ENCODE measurements around the gene ABCC3. TPM values are rescaled to one million over a fixed set of nuclear protein-coding genes. Genes with fewer than 3 reads are reported as not detected.

Gene ABCC3
- total and polyA plus RNA-seq, 9 of the 15 experiments (the other 6 are each of a cell fraction or from before 2014, with no cell fraction given): 0.03 to 1.6 (median 0.42) TPM; not detected in 5

DNA sequence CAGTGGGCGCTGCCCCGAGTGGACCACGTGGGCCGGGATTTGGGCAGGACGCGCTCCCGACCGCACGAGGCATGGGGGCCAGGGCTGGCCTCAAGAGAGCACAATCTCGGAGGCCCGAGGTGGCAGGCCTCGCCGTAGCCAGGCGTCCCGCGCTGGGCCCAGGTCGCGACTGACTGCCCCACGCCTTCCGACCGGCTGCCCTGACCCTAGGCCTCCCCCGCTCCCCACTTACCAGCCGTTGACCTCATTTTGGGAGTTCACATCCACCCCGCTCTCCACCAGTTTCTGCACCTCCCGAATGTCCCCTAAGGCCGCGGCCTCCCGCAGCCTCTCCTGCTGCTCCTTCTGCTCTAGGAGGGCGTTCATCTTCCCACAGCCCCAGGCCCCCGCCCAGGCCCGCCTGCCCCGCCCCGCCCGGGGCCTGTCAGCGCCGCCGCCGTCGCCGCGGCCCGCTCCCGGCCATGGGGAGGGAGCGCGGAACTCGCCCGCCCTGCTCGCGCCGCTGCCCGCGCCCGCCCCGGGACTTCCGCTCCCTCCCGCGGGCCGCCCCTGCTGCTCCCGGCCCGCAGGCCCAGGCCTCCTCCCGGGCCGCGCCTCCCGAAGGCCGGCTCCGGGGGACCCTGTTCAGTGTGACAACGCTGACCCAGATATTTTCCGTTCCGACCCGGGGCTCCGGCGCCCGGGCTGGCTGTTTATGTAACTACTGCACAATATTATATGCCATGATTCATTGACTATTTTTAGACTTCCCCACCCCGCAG, 72.8 kb downstream of the ABCC3 start, which contains the start of gene ANKRD40 (continued):
- TF ChIP-seq, protein P1, sequence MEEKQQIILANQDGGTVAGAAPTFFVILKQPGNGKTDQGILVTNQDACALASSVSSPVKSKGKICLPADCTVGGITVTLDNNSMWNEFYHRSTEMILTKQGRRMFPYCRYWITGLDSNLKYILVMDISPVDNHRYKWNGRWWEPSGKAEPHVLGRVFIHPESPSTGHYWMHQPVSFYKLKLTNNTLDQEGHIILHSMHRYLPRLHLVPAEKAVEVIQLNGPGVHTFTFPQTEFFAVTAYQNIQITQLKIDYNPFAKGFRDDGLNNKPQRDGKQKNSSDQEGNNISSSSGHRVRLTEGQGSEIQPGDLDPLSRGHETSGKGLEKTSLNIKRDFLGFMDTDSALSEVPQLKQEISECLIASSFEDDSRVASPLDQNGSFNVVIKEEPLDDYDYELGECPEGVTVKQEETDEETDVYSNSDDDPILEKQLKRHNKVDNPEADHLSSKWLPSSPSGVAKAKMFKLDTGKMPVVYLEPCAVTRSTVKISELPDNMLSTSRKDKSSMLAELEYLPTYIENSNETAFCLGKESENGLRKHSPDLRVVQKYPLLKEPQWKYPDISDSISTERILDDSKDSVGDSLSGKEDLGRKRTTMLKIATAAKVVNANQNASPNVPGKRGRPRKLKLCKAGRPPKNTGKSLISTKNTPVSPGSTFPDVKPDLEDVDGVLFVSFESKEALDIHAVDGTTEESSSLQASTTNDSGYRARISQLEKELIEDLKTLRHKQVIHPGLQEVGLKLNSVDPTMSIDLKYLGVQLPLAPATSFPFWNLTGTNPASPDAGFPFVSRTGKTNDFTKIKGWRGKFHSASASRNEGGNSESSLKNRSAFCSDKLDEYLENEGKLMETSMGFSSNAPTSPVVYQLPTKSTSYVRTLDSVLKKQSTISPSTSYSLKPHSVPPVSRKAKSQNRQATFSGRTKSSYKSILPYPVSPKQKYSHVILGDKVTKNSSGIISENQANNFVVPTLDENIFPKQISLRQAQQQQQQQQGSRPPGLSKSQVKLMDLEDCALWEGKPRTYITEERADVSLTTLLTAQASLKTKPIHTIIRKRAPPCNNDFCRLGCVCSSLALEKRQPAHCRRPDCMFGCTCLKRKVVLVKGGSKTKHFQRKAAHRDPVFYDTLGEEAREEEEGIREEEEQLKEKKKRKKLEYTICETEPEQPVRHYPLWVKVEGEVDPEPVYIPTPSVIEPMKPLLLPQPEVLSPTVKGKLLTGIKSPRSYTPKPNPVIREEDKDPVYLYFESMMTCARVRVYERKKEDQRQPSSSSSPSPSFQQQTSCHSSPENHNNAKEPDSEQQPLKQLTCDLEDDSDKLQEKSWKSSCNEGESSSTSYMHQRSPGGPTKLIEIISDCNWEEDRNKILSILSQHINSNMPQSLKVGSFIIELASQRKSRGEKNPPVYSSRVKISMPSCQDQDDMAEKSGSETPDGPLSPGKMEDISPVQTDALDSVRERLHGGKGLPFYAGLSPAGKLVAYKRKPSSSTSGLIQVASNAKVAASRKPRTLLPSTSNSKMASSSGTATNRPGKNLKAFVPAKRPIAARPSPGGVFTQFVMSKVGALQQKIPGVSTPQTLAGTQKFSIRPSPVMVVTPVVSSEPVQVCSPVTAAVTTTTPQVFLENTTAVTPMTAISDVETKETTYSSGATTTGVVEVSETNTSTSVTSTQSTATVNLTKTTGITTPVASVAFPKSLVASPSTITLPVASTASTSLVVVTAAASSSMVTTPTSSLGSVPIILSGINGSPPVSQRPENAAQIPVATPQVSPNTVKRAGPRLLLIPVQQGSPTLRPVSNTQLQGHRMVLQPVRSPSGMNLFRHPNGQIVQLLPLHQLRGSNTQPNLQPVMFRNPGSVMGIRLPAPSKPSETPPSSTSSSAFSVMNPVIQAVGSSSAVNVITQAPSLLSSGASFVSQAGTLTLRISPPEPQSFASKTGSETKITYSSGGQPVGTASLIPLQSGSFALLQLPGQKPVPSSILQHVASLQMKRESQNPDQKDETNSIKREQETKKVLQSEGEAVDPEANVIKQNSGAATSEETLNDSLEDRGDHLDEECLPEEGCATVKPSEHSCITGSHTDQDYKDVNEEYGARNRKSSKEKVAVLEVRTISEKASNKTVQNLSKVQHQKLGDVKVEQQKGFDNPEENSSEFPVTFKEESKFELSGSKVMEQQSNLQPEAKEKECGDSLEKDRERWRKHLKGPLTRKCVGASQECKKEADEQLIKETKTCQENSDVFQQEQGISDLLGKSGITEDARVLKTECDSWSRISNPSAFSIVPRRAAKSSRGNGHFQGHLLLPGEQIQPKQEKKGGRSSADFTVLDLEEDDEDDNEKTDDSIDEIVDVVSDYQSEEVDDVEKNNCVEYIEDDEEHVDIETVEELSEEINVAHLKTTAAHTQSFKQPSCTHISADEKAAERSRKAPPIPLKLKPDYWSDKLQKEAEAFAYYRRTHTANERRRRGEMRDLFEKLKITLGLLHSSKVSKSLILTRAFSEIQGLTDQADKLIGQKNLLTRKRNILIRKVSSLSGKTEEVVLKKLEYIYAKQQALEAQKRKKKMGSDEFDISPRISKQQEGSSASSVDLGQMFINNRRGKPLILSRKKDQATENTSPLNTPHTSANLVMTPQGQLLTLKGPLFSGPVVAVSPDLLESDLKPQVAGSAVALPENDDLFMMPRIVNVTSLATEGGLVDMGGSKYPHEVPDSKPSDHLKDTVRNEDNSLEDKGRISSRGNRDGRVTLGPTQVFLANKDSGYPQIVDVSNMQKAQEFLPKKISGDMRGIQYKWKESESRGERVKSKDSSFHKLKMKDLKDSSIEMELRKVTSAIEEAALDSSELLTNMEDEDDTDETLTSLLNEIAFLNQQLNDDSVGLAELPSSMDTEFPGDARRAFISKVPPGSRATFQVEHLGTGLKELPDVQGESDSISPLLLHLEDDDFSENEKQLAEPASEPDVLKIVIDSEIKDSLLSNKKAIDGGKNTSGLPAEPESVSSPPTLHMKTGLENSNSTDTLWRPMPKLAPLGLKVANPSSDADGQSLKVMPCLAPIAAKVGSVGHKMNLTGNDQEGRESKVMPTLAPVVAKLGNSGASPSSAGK (IDR thresholded peaks at IDR 0.05): peak; percentile 86
- TF ChIP-seq SMARCA5 (IDR thresholded peaks at IDR 0.05): no peak
- no peak for TF ChIP-seq ZNF76 (CRISPR knock-in tag; IDR thresholded peaks at IDR 0.05; ENCODE audit: borderline replicate concordance)
- TF ChIP-seq, protein P2, sequence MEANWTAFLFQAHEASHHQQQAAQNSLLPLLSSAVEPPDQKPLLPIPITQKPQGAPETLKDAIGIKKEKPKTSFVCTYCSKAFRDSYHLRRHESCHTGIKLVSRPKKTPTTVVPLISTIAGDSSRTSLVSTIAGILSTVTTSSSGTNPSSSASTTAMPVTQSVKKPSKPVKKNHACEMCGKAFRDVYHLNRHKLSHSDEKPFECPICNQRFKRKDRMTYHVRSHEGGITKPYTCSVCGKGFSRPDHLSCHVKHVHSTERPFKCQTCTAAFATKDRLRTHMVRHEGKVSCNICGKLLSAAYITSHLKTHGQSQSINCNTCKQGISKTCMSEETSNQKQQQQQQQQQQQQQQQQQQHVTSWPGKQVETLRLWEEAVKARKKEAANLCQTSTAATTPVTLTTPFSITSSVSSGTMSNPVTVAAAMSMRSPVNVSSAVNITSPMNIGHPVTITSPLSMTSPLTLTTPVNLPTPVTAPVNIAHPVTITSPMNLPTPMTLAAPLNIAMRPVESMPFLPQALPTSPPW (CRISPR knock-in tag; IDR thresholded peaks at IDR 0.05): peak; percentile 94
- TF ChIP-seq ZFP1 (CRISPR knock-in tag; IDR thresholded peaks at IDR 0.05): no peak
- peak; percentile 91 for TF ChIP-seq OTX1 (CRISPR knock-in tag; IDR thresholded peaks at IDR 0.05)
- no peak for TF ChIP-seq SMC3 (conservative IDR thresholded peaks at IDR 0.05; ENCODE audit: insufficient read depth, low read depth, low read length)
- no peak for TF ChIP-seq HEY1 (CRISPR knock-in tag; IDR thresholded peaks at IDR 0.05; ENCODE audit: borderline replicate concordance)
- peak; percentile 45; the same call in 1 of the 2 replicates for TF ChIP-seq HDAC8 (tag; IDR thresholded peaks at IDR 0.05)
- no peak for TF ChIP-seq MCM2 (IDR thresholded peaks at IDR 0.05; ENCODE audit: low read depth)
- TF ChIP-seq TARDBP (IDR thresholded peaks at IDR 0.05): peak; percentile 33; the same call in 1 of the 2 replicates
- TF ChIP-seq JUN (IDR thresholded peaks at IDR 0.05; ENCODE audit: borderline replicate concordance, low read depth, low read length): peak; percentile 90
- peak; percentile 94; the same call in 1 of the 2 replicates for TF ChIP-seq JUN (CRISPR knock-in tag; IDR thresholded peaks at IDR 0.05; ENCODE audit: borderline replicate concordance)
- TF ChIP-seq SAP30 (IDR thresholded peaks at IDR 0.05; ENCODE audit: borderline replicate concordance, insufficient read depth, low read depth, low read length, poor library complexity, severe bottlenecking): peak; percentile 49
- TF ChIP-seq STAG1 (CRISPR knock-in tag; IDR thresholded peaks at IDR 0.05; ENCODE audit: borderline replicate concordance): no peak; the same call in 1 of the 2 replicates
